HG02970 (cell line): ENCODE measurements around the gene ALKBH4.
A peak's percentile ranks its signal among the peaks of the same experiment; 100 is the strongest.
"Not testable (repeated sequence)": the region's sequence is repeated elsewhere in the genome, so short reads cannot be mapped to it uniquely, and the experiment has no call there.

Experiments used
- ATAC-seq: cut with Tn5 transposase; IDR thresholded peaks from one replicate; pipeline ENCODE4 v1.9.1; 2021; ENCODE audit warnings: mild to moderate bottlenecking, moderate library complexity, moderate number of reproducible peaks; ENCODE audit not compliant: unreplicated experiment, low FRiP score

Gene ALKBH4

GRCh38 chr7:102478314-102479208, 13.9 kb upstream of the ALKBH4 start, which contains the start of gene POLR2J:
TSS of gene POLR2J (minus strand) at chr7:102478922. CDS start at chr7:102478860, 62 bp downstream.
- peak; percentile 91 for ATAC-seq

- ATAC-seq = not testable (repeated sequence)
Observed at GRCh38 chr7:102474736-102475435, 10.2 kb upstream of the ALKBH4 start.

GRCh38 chr7:102474116-102474515, 9.5 kb upstream of the ALKBH4 start:
- not testable (repeated sequence) for ATAC-seq

- ATAC-seq = no peak
Observed at GRCh38 chr7:102473271-102473991, 8.8 kb upstream of the ALKBH4 start.

- no peak for ATAC-seq
Observed at GRCh38 chr7:102472126-102473041, 7.7 kb upstream of the ALKBH4 start.

GRCh38 chr7:102471791-102472125, 7.1 kb upstream of the ALKBH4 start:
- no peak for ATAC-seq

- no peak for ATAC-seq
Observed at GRCh38 chr7:102469972-102470825, 5.5 kb upstream of the ALKBH4 start.

GRCh38 chr7:102469351-102469971, 4.8 kb upstream of the ALKBH4 start:
- ATAC-seq = no peak

GRCh38 chr7:102468478-102469350, 4.1 kb upstream of the ALKBH4 start:
- no peak for ATAC-seq

- no peak for ATAC-seq
Observed at GRCh38 chr7:102467581-102468477, 3.2 kb upstream of the ALKBH4 start.

- ATAC-seq = no peak
Observed at GRCh38 chr7:102466097-102466496, 1.4 kb upstream of the ALKBH4 start.

GRCh38 chr7:102463841-102464576, 654 bp downstream of the ALKBH4 start:
- ATAC-seq = no peak

GRCh38 chr7:102460467-102460866, 4.2 kb downstream of the ALKBH4 start:
- no peak for ATAC-seq

- no peak for ATAC-seq
Observed at GRCh38 chr7:102459221-102459844, 5.3 kb downstream of the ALKBH4 start.

GRCh38 chr7:102457352-102457924, 7.2 kb downstream of the ALKBH4 start:
- no peak for ATAC-seq
